HG03469 (cell line): Measurements from ENCODE around the gene PROM2.

Experiments used
- ATAC-seq: cut with Tn5 transposase; IDR thresholded peaks from one replicate; pipeline ENCODE4 v1.9.1; 2021; ENCODE audit warnings: mild to moderate bottlenecking, moderate library complexity, moderate number of reproducible peaks; ENCODE audit not compliant: unreplicated experiment

PROM2 gene

DNA sequence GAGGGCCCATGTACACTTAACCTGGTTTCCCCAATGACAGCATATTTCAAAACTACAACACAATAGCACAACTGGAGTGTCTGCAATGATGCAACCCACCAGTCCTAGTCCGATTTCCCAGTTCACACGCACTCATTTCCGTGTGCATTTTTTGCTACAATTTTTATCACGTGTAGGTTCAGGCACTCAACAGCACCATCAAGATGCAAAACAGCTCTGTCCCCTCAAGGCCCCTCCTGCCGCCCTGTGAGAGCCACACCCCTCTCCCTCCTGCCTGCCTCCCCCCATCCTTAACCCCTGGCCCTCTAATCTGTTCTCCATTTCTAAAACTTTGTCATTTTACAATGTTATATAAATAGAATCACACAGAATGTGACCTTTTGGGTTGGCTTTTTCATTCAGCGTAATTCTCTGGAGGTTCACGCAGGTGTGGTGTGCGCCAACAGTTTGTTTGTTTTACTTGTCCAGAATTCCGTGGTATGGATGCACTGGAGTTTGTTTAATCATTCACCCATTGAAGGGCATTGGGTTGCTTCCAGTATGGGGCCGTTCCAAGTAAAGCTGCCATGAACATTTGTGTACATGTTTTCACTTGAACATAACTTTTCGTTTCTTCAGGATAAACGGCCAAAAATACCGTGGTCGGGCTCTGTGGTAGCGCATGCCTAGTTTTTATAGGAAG is 31.3 kb downstream of the PROM2 start:
- no peak for ATAC-seq

DNA sequence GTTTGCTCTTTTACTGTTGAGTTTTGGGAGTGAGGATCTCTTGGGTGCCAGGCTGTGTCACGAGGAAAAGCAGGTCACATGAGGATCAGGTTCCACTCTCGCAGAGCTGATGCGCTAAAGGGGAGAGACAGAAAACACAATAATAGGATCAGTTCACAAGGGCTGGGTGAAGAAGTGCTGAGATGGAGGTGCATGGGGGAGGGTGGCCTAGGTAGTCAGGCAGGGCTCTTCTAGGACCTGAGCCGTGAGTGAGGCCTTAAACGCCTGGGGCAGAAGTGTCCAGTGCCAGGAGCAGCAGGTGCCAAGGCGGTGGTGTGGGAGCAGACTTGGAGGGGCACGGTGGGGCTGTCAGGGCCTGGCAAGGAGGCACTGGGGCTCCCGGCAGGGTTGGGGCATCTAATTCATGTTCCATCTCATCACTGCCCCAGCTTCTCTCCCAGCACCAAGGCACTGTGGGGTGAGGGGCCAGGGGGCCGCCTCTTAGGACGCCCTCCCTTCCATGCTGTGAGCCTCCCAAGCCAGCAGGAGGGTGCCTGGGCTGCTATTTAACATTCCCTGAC is 32.2 kb downstream of the PROM2 start:
- no peak for ATAC-seq

DNA sequence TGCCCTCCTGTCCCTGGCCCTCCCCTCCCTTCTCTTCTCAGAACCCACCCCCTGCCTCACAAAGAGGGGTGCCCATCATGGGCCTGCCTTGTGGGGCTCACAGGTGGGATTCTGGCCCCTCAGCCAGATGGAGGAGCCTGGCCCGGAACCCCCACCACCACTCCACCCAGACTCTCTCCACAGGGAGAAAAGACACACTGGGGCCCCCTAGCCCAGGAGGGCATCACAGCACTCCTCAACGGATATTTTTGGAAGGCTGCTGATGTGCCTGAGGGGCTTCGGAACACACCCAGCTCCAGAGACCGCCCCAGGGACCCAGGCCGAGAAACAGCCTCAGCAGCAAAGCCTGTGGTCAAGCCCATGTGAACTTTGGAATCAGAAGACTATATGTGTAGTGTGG is 32.8 kb downstream of the PROM2 start:
- ATAC-seq, result no peak

DNA sequence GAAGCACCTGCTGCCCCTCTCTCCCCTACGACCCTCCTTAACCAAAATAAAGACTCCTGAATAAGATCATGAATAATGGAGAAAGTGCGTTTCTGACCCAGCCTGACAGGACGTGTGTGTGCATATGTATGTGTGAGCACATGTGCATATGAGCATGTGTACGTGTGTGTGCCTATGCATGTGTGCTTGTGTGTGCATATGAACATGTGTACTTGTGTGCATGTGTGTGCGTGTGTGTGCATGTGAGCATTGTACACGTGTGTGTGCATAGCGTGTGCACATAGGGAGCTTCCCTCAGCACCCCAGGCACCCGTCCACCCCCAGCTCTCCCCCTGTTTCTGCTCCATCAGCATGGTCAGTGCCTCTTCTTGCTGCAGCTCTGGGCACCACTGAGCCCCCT is 33.6 kb downstream of the PROM2 start:
- no peak for ATAC-seq

DNA sequence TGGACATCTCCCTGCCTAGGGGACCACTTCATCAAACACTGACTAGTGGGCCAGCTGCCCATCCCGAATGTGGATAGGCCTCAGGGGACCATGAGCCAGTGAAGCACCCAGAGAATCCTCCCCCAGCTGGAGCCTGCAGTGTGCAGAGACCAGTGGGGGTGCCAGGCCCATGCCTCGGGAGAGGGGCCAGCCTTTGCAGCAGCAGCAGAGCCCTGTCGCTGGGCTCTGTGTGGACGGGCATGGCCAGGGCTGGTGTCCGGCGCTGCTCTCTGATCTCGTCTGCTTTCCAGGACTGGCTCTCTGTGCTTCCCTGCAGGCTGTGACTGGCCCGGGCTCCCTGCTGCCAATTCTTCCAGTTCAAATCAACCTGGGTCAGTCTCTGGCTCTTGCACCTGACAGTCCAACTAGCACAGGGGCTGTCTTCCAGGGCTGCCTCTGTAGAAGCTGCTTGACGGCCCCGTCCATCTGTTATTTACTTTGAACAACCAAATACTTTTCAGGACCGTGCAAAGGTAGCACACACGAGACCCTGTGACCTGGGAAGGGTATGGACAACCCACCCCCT is 34.3 kb downstream of the PROM2 start:
- no peak for ATAC-seq

GRCh38 chr2:95309599-95309998 is 35.4 kb downstream of the PROM2 start:
- no peak for ATAC-seq

DNA sequence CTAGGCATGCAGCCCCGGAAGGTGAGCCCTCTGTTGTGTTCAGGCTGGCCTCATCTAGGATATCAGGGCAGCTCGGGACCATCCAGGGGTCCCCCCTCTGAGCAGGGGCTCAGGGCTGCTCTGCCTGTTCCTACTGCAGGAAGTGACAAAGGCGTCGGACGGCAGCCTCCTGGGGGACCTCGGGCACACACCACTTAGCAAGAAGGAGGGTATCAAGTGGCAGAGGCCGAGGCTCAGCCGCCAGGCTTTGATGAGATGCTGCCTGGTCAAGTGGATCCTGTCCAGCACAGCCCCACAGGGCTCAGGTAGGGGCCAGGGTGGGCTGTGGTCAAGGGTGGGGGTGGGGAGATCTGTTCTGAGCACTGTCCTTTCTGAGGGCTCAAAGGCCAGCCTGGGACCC is 36.0 kb downstream of the PROM2 start:
- no peak for ATAC-seq

GRCh38 chr2:95310651-95311050 is 36.4 kb downstream of the PROM2 start:
- ATAC-seq, result no peak

- no peak for ATAC-seq
These were observed 37.7 kb downstream of the PROM2 start for GRCh38 chr2:95311815-95312542.

DNA sequence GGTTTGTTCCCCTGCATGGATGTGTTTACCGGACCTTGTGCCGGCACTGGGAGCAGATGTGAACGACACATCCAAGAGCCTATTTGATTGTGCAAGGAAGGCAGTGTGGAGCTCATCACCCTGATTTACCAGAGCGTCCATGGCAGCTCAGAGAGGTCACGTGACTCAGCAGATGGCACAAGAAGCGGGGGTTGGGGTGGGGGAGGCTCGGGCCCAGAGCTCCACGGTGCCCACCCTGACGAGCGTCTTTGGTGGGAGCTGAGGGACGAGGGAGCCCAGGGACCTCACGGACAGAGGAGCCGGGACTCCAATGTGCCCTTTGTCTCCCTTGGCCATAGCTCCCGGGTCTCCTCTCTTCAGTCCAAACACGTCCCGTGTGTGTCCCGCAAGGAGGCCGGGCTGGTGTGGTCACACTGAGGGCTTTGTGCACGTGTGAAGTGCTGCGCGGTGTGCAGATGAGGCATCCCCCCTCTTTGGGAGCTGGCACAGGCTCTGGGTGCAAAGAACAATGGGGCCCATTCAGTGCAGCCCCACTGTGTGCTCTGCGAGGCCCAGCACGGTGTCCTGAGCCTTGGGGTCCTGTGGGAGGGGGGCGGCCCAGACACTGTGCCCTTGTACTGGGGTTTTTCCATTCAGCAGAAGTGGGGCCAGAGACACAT is 38.4 kb downstream of the PROM2 start:
- ATAC-seq, result no peak

GRCh38 chr2:95313296-95314131 is 39.3 kb downstream of the PROM2 start:
- no peak for ATAC-seq

- ATAC-seq, result no peak
These were observed 40.3 kb downstream of the PROM2 start for GRCh38 chr2:95314598-95314963.

DNA sequence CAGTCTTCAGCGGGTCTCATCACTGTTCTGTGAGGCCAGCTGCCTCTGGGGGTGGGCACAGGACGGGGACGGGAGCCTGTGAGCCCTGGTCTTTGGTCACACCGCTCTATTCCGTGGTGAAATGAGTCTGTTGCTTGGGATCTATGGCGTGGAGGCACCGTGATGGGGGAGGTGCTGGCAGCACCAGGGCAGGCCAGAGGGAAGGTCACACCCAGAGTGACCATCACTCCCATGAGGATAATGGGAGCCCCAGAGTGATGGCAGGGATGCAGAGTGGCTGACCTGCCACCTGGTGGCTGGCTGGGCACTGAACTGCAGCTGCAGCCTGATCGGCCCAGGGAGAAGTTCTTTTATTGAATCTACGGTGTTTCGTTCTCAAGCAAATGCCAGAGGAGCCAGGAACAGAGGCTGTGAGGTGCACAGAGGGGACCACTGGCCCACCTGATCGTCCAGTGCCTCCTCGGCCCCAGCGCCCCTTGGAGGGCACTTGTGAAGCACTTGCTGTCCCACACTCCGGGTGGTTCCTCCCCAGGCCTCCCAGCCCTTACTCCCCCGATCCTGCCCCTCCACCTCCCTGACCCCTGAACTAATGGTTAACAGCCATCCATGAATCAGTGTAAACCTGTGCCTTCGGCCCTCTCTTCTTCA is 40.8 kb downstream of the PROM2 start:
- no peak for ATAC-seq

- ATAC-seq, result no peak
These were observed 41.7 kb downstream of the PROM2 start for GRCh38 chr2:95315801-95316411.

DNA sequence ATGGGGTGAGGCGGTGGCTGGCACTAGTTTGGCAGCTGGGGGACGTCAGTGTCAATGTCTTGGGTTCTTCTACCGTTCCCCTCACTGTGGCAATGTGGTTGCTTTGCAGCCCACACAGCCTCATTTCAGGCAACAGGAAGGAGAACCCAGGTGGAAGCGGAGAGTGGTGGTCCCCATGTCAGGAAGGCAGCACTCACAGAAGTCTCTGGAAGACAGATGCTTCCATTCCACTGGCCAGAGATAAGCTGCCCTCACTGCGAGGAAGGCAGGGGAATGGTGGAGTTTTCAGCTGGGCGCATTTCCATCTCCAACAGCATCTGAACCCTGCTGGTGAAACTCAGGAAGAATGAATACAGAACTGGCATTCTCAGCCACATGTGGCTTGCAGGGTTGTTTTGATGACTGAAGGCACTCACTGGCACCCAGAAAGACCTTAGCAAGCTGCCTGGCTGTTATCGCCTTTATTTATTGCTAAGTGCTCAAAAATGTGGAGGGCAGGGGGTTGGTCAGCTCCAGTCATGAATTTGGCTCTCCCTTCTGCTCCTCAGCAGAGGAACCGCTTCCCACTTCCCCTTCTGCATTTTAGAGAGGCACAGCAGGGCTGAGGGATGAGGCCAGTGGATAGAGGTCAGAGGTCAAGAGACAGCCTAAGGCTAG is 42.3 kb downstream of the PROM2 start:
- no peak for ATAC-seq

DNA sequence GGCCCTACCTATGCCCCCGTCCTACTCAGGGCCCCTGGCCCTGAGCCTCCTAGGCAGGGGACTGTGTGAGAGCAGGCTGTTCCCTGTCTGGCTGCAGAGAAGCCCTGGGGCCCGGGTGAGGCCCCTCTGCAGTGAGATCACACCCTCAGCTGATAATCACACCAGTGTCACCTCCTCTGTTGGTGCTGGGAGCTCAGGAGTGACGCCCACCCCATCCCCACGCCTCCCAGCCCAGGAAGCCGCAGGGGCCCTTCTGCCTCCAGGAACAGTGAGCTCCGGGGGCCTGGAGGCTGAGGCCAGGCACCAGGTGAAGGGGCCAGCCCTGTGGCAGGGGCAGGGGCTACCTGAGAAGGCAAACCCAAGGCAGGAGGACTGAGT is 42.9 kb downstream of the PROM2 start:
- ATAC-seq, result no peak

- ATAC-seq, result no peak
These were observed 43.6 kb downstream of the PROM2 start for GRCh38 chr2:95317665-95318425.

GRCh38 chr2:95318431-95319220 is 44.4 kb downstream of the PROM2 start:
- ATAC-seq, result no peak
